Activated gamma-delta T cell treated with Interleukin-2 at 50 U/mL for 16 hours (primary cell): ENCODE measurements around the gene MCF2L.

ENCODE experiments used
- DNase-seq: peaks from one replicate; pipeline ENCODE4 v3.0.0-alpha.2; 2020

Gene MCF2L

DNA sequence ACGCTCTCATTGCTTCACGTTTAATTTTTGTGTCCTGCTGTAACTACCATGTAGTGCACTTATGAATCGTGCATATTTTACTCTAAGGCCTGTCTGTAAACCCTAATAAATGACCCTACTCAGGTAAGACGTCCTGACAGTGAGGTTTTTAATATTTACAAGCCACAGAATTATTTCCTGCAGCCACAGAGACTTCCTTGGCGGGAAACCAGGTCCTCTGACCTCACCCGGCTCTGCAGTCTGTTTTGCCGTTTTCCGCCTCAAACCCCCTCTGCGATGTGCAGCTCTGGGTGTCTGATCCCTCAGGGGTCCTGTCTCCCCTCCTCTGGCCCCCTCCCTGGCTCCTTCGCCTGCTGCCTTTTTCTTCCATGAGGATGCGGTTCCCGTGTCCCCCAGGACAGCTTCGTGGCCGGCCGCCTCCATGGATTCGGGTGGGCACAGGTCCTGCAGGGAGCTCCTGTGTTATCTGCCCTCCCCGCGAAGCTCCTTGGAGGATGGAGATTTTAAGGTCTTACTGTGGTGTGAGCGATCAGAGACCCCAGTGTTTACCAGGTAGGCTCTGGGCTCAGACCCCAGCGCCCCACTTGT lies 66.3 kb downstream of the MCF2L start:
- no peak for DNase-seq

DNA sequence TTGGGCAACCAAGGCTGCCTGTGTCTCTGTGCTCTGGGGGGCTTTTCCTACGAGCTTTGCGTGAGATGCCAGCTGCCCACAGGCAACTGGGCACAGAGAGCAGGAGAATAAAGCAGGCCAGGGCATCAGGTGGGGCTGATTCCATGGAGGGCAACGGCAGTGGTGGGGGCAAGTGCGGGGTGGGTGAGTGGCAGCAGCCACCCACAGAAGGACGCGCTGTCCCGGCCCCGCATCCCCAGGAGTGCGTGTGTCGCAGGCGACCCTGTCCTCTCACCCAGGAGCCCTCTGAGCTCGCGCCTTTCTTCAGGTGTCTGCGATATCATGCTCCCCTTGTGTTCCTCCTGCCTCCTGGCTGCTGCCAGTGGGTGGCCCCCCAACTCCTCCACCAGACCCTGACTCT lies 67.4 kb downstream of the MCF2L start:
- no peak for DNase-seq

DNA sequence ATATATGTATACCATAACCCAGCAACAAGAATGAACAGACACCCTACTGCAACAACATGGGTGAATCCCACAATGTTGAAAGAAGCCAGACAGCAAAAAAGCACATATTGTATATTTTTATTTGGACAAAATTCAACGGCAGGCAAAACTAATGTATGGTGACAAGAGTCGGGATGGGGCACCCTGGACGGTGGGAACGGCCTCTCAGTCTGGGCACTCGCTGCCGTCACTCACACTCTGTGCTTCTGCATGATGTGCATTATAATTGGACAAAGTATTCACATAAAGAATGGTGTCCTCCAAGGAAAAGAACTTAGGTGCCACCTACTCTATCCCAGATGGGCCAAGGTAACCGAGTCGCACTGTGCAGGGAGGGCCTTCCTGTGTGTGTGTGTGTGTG lies 71.0 kb downstream of the MCF2L start:
- no peak for DNase-seq

DNA sequence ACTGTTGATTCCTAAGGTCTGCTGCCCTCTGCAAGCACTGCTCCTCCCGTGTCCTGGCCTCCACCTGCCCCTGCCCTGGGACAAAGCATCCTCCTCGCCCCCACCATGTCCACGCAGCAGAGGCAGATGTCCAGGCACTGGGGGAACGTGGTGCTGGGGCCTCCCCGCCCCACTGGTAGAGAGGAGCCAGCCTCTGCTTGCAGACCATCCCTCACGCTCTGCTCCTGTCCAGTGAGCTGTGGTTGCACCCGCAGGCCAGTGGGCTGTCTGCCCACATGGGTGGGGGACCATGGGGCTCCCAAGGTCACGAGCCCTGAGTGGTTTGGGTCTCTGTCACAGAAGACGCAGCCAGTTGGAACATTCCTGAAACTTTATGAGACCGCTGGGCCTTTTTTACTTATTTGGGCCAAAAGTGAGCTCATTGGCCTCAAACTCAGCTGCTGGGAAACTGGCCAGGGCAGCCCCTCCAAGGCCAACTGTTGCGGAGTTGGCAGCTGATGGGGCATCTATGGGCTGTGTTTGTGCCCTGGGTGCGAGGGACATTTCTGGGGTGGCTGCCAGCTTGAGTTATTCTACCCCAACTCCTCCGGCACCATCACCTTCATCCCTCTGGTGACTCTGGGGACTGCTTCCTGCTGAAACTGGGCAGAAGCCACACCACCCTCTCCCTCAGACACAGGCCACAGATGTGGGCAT lies 71.7 kb downstream of the MCF2L start:
- no peak for DNase-seq

DNA sequence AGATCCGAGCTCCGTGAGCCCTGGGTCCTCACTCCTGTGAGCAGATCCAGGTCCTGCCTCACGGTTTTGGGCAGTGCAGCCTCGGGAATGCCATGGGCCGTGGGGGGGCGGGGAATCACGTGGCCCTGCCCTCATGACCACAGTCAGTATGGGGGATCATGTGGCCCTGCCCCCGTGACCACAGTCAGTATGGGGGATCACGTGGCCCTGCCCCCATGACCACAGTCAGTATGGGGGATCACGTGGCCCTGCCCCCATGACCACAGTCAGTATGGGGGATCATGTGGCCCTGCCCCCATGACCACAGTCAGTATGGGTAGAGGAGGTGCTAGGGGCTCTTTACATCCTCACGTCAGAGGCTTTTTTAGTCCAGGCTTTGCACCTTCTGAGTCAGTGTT lies 72.3 kb downstream of the MCF2L start:
- DNase-seq: no peak

DNA sequence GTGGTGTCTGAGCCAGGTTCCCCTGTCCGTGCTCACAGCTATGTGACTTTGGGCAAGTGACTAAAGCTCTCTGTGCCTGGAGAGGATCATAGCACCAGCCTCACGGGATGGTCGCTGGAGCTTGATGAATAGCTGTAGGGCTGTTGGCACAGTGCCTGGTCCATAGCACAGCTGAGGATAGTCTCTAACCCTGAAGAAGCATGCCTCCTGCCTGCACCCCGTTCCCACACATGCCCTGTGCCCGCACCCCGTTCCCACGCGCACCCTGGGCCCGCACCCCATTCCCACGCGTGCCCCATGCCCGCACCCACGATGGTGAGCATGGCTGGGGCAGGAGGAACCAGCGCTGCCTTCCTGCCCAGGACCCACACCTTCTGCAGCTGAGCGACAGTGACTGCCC lies 72.9 kb downstream of the MCF2L start:
- no peak for DNase-seq

DNA sequence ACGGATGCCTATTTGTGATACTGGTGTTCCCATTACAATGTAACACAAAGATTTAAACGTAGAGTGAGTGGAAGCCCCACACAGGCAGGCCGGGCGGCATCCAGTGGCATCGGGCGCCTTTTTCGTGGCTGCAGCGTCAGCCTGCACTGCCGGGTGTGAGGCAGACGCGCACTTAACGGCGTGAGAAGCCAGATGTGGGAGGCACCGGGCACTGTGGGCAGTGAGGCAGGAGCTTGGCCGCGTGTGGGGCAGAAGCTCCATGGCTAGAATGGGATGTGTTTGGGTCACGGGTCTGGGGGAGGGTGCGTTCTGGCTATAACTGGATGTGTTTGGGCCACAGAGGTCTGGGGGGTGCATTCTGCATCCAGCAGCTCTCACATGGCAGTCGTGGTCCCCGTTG lies 73.4 kb downstream of the MCF2L start:
- no peak for DNase-seq

DNA sequence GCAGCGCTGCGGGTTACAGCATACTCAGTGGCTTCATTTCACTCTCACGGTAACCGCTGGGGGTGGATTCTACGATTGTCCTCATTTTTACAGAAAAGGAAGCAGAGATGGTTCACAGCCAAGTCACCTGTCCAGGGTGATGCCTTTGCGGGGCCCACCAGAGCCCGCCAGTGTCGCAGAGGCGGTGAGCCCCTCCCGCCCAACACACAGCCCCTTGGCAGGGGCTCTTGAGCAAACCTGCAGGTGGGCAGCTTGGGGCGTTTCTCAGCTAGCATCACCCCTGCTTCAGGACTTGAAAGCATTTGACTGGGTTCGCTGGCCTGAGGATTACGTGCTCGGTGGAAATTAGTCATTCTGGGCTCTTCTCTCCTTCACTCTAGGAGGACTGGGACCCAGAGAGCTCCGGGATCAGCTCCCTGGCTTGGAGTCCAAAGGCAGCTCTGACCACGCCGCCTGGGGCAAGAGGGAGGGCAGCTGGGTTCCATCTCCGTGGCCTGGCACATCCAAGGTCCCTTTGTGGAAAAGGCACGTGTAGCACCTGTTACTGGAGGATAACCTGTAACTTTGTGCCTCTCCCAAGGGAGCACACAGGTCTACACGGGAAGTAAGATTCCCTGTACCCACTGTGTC lies 74.1 kb downstream of the MCF2L start:
- DNase-seq: no peak

DNA sequence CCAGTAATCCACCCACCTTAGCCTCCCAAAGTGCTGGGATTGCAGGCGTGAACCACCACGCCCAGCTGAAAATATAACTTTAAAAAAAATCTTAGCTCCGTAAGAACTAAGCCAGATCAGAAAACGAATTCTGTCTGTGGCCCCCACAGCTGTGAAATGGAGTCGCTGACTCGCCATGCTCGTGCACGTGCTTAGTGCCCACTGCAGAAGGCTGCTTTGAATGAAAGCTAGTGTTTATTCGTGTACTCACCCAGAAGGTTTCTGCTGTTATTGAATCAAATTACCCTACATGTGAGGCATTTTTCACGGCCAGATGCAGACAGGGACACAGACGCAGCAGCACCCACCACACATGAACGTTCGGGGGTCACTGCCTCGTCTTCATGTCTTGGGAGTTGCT lies 74.9 kb downstream of the MCF2L start:
- no peak for DNase-seq

DNA sequence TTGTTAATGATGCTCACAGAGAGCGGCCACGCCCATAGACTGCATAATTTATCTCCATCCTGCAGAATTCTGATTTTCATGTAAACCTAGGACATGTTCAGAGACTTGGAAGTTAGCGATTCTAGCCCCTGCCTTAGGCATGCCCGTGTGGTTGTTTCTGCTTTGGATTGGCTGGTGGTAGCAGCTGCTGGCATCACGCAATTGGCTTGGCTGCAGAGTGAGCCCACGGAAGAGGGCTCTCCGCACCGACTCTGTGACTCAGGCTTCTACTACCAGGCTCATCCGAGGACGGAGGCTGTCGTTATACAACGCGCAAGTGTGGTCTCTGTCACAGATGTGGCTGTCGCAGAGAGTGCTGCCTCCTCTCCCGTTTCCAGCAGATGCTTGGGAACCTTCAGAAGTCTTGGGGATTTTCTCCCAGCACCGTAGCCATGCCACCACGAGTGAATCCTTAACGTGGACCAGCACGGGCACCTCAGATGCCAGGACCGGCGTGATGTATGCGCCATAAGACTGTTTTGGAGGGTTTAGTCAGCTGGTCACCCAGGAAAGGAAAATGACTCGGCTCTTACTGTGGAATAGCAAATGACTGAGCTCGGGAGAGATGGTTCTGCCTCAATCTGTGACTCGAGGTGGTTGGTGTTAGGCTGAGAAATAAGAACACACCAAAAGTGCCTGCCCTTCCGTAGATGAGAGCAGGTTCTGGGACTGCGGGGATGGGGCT lies 75.5 kb downstream of the MCF2L start:
- DNase-seq: no peak

DNA sequence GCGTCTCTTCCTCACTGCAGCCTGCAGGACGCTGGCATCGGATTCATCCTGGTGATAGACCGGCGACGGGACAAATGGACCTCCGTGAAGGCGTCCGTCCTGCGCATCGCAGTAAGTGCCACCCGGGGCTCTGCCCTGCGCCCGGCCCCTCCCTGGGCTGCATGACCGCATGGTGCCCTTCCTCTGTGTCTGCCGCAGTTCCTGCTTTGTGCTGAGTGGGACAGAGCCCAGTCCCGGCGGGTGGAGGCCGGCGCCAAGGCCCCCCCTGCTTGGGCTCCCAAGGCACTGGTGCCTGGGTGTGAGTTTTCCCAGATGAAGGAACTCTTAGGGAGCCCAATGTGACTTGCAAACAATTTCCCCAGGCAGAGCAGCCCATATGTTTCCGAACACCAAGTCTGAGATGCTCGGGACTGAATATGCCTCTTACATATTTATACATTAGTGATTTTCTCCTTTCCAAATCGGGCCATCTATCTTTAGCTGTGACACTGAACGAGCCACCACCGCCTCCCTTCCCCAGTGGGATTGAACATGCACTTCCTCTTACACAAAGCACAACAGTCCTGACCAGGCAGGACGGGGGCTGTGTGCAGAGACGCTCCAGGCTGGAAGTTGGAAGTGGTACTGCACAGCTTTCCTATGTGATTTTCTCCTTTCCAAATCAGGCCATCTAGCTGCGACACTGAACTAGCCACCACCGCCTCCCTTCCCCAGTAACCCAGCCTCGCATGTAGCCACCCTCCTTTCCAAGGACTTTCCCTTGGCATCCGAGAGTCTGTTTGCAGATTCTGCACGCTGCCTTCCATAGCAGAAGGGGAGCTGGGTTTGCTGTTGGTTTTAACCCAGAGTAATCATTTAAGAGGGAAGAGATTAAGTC lies 76.5 kb downstream of the MCF2L start:
- DNase-seq: no peak

DNA sequence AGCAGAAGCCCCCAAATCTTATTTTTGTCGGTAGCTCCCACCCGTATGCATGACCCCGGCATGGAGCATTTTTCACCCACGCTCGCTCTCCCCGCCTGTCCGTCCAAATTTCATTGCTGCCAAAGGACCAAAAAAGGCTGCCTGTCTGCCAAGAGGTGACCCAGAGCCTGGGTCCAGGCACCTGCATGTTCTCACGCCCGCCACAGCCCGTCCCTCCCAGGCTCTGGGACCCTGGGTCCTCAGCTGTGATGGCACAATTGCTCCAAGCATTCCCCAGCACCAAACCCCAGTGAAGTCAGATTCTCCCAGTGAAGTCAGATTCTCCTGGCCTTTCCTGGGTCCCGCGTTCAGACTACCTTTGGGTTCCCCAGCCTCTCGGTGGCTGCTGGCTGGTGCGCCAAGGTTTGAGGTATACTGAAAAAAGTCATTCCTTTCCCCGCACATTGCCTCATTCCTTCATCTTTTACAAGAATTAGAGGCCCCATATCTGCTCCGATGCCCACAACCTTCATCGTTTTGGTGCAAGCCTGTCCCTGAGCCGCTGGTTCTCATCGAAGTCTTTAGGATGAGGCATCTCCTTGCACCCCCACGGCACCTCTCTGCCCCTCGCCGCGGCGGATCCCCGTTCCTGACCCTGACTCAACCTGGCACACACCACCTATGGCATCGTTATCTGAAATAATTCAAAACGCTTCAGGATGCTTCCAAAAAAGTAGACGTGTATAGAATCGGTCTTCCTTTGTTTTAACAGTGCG lies 77.3 kb downstream of the MCF2L start:
- no peak for DNase-seq

DNA sequence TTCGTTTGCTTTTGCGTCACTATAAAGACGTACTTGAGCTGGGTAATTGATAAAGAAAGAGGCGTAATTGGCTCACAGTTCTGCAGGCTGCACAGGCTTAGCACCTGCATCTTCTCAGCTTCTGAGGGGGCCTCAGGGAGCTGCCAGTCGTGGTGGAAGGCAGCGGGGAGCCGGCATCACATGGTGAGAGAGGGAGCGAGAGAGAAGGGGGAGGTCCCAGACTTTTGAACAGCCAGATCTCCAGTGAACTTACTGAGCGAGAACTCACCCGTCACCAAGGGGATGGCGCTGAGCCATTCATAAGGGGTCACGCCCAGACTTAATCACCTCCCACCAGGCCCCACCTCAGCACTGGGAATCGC lies 77.8 kb downstream of the MCF2L start:
- DNase-seq: no peak

DNA sequence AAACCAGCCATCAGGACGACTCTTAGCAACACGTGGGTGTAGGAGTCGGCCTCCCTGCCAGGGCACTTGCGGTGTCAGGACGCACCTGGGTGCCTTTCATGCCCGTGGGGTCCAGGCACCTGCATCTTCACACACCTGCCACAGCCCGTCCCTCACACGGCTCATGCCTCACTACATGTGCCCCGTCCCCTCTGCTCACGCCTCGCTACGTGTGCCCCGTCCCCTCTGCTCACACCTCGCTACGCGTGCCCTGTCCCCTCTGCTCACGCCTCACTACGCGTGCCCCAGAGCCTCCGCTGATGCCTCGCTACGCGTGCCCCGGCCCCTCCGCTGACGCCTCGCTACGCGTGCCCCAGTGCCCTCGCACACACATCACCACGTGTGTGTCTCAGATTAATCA lies 78.6 kb downstream of the MCF2L start:
- DNase-seq: no peak

DNA sequence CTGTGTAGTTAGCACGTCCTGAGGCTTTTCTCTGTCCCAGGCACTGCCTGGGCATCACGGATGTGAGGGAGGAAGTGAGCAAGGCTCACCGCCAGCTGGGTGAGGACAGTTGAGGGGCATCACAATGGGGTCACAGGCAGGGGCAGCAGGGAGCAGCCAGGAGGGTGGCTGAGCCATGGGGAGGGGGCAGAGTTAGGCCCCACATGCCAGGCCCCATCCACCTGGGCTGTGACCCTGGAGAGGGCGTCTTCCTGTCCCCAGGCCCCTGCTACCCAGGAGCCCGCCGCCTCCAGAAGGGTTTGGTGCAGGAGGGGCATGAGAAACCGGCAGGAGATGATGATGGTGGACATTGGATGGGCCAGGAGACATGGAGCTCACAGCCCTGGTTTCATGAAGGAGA lies 79.8 kb downstream of the MCF2L start:
- no peak for DNase-seq

DNA sequence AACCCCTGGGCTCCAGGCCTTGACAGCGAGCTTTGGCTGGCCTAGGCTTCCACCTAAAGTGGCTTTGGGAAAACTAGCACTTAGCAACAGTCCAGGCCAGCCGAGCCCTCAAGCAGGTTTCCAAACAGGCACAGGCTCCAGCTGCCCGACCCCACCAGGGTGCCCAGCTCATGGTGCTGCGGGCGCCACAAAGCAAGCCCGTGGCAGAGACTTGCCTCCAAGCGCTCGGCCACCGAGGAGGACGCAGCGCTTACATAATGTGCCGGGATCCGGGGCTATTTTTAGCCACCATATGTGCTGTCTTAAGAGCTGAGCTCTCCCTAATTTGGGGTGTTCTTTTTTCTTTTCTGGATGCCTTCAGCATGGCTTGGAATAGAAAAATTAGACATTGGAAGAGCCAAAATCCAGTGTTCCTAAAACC lies 80.5 kb downstream of the MCF2L start:
- DNase-seq: no peak

DNA sequence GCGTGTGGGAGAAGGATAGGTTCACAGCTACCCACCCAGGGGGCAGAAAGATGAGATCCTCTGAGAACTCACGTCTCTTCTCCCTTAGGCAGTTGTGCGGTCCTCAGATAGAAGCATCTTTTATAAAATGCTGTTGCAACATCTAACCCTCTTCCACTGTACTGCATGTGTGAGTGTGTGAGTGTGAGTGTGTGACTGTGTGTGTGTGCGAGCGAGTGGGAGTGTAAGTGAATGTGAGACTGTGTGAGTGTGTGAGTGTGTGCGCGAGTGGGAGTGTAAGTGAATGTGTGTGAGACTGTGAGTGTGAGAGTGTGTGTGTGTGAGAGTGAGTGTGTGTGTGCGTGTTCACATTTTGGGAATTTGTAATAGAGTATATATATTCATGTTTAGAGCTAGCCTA lies 81.0 kb downstream of the MCF2L start:
- DNase-seq: no peak

DNA sequence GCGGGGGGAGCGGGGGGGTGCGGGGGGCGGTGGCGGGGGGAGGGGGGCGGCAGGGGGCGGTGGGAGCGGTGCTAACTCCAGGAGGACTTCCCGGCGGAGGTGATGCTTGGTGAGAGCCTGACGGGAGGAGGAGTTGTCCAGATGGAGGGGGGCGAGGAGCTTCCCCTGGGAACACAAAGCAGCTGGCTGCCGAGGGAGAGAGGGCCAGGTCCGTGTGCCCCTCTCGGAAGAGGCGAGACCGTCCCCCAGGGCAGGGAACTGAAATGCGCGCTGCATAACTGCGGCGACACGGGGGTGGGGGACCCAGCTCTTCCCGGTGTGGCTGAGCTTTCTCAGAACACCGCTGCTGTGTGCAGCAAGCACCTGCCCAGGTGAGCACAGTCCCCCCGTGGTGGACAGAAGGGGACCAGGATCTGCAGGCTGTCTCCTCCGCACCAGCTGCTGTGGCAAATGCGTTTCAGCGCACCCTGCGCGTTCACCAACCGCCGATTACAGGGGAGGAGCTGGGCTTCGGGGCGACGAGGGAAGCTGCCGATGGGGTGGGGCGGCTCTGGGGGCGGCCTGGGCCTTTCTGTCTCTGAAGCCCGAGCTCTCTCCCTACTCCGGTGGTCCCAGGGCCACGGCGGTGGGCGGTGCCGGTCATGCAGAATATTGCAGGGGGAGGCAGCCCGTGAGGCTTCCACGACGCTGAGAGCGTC lies 81.9 kb downstream of the MCF2L start:
- no peak for DNase-seq

DNA sequence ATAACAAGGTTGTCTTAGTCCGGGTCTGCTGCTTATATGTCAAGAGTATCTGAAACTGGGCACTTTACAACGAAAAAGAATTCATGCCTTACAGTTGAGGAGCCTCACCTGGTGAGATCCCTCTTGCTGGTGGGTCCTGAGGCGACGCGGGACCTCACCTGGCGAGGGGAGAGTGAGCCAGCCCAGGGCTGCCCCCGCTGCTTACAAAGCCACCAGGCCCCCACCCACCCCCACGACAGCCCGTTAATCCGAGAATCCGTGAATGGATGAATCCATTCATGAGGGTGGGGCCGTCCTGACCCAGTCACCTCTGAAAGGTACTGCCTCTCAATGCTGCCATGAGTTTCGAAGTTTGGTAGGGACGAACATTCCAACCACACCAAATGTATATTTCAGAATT lies 82.6 kb downstream of the MCF2L start:
- DNase-seq: no peak

DNA sequence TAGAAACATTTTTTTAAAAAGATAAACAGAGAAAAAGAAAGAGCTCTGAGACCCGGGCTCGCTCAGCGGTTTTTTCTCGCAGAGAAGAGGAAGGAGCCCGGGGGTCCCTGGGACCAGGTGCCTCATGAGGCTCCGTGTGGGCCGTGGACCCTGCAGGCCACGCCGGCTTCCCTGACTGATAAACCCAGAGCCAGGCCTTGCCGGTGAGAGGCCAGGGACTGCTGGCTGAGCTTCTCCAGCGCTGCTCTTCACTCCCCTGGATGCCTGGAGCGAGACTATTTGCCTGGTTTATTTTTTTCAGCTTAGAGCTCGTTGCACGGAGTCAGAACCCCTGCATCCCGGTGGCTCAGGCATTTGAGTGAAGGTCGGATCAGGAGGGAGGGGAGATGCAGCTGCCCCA lies 83.2 kb downstream of the MCF2L start:
- DNase-seq: no peak

DNA sequence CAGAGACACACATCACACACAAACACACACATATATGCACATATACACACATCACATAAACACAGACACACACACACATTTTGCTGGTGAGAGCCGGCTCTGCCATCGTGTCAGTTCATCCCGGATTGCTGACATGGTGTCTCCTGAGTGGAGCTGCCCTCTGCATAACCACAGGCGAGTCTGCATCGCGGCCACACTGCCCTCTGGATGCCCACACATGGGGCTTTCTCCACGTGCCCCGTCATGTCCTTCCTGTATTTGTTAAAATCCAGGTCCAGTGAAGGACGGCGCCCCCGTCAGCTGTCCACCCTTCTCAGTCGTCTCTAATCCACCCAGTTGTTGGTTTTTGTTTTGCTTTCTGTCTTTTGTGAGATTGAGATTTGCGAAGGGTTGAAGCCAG lies 84.0 kb downstream of the MCF2L start:
- no peak for DNase-seq

DNA sequence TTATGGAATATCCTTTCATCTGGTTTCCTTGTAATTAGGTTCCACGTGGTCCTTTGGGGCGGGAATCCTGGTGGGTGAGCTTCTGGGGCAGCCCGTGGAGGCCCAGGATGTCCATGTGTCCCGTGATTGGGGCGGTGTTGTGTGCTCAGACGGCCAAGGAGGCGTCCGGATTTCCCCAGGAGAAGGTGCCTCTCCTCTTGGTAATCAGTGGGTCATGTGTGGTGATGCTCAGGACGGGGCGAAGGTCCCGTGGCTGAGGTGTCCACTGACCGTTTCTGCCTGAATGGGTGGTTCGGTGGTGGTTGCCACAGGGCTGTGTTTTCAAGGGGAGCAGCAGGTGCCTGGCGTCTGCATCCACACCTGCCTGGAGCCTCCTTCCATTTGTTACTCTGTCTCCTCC lies 84.4 kb downstream of the MCF2L start:
- DNase-seq: no peak
